Inflammatory macrophage (primary cell): ENCODE data around the gene LTBP3.
A peak's percentile ranks its signal among the peaks of the same experiment; 100 is the strongest.

ENCODE experiments used
- DNase-seq, 2 donors: peaks; one replicate each; pipeline ENCODE4 v3.0.0-alpha.2; 2020 to 2022

Gene LTBP3

GRCh38 chr11:65553301-65554001 is 4.7 kb downstream of the LTBP3 start:
- DNase-seq = peak; percentile 58 to 82

GRCh38 chr11:65552388-65552951 is 5.7 kb downstream of the LTBP3 start:
- peak; percentile 89 to 95 for DNase-seq

GRCh38 chr11:65551572-65552387 is 6.4 kb downstream of the LTBP3 start:
- peak; percentile 54 to 68 for DNase-seq

GRCh38 chr11:65549096-65549495 is 9.1 kb downstream of the LTBP3 start:
- DNase-seq = peak; percentile 53 to 79

- no peak for DNase-seq
Measured at GRCh38 chr11:65548395-65548794, 9.8 kb downstream of the LTBP3 start.

GRCh38 chr11:65547446-65548125 is 10.6 kb downstream of the LTBP3 start:
- no peak for DNase-seq

- peak; percentile 86 to 88 for DNase-seq
Measured at GRCh38 chr11:65546217-65546958, 11.8 kb downstream of the LTBP3 start.

GRCh38 chr11:65545853-65546216 is 12.3 kb downstream of the LTBP3 start:
- no peak for DNase-seq

GRCh38 chr11:65542738-65543390 is 15.3 kb downstream of the LTBP3 start:
- DNase-seq = no peak

GRCh38 chr11:65541093-65541982 is 16.8 kb downstream of the LTBP3 start:
- no peak for DNase-seq

- DNase-seq = peak; percentile 97 to 98
Measured at GRCh38 chr11:65540290-65541092, 17.7 kb downstream of the LTBP3 start.

- no peak for DNase-seq
Measured at GRCh38 chr11:65539744-65540289, 18.3 kb downstream of the LTBP3 start.

GRCh38 chr11:65538915-65539743 is 19.0 kb downstream of the LTBP3 start:
- DNase-seq = no peak

GRCh38 chr11:65538232-65538914 is 19.8 kb downstream of the LTBP3 start:
- DNase-seq = no peak

- no peak for DNase-seq
Measured at GRCh38 chr11:65537620-65538231, 20.4 kb downstream of the LTBP3 start.

GRCh38 chr11:65537296-65537597 is 20.9 kb downstream of the LTBP3 start:
- DNase-seq = no peak

GRCh38 chr11:65536412-65537295 is 21.5 kb downstream of the LTBP3 start:
- no peak for DNase-seq
